ENCODE measurements around the gene LYPLAL1. TPM values are rescaled to one million over a fixed set of nuclear protein-coding genes. Genes with fewer than 3 reads are reported as not detected.

LYPLAL1 gene
- total RNA-seq, 6 donors from 2014 or later = 11.7 to 42.7 (median 26.0) TPM

DNA sequence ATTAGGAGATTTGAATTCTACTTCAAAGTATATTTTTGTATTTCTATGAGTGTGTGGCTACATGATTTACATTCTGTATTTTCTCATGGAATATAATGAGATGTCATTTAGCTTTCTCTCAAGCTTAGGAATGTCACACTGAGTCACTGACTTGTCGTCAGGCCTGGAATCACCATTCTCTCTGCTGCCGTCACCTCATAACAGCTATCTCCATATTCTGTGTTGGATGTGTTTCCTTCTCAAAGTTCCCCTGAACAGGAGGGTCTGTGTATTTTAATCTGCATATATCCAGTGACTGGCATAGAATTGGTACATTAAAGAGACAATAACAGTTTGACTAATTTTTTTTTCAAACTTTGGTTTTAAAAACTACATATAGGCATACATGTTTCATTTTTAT, 35.9 kb downstream of the LYPLAL1 start:
- ATAC-seq (ENCODE audit: low FRiP score in 2 of 2) = no peak
- Histone ChIP-seq H3K36me3 (peaks cover 0 to 5% (median 0%) of the 10 kb centered on the region in 4 donors), H3K9me3 (no peaks in the 10 kb centered on the region), H3K27me3 (no peaks in the 10 kb centered on the region), H3K27ac (no peak overlapping the region), H3K4me3 (no peak overlapping the region), H3K4me1 (no peaks in the 10 kb centered on the region)
- no peak for DNase-seq
- WGBS, 2 donors = 89 to 93% methylated on average over 2 of the region's 2 CpGs
- TF ChIP-seq EP300 (IDR thresholded peaks at IDR 0.05) (no peak), POLR2A (IDR thresholded peaks at IDR 0.05) (no peak), POLR2AphosphoS5 (IDR thresholded peaks at IDR 0.05) (no peak)
- TF ChIP-seq, protein P1, sequence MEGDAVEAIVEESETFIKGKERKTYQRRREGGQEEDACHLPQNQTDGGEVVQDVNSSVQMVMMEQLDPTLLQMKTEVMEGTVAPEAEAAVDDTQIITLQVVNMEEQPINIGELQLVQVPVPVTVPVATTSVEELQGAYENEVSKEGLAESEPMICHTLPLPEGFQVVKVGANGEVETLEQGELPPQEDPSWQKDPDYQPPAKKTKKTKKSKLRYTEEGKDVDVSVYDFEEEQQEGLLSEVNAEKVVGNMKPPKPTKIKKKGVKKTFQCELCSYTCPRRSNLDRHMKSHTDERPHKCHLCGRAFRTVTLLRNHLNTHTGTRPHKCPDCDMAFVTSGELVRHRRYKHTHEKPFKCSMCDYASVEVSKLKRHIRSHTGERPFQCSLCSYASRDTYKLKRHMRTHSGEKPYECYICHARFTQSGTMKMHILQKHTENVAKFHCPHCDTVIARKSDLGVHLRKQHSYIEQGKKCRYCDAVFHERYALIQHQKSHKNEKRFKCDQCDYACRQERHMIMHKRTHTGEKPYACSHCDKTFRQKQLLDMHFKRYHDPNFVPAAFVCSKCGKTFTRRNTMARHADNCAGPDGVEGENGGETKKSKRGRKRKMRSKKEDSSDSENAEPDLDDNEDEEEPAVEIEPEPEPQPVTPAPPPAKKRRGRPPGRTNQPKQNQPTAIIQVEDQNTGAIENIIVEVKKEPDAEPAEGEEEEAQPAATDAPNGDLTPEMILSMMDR (IDR thresholded peaks at IDR 0.05) = no peak

GRCh38 chr1:219210067-219210466, 36.4 kb downstream of the LYPLAL1 start:
- Histone ChIP-seq H3K36me3 (peaks cover 0 to 5% (median 0%) of the 10 kb centered on the region in 4 donors), H3K9me3 (no peaks in the 10 kb centered on the region), H3K4me3 (no peak overlapping the region), H3K4me1 (no peaks in the 10 kb centered on the region), H3K27me3 (no peaks in the 10 kb centered on the region), H3K27ac (no peak overlapping the region)
- ATAC-seq (ENCODE audit: low FRiP score in 2 of 2) (no peak), DNase-seq (no peak)
- TF ChIP-seq POLR2AphosphoS5 (IDR thresholded peaks at IDR 0.05) (no peak), EP300 (IDR thresholded peaks at IDR 0.05) (no peak), POLR2A (IDR thresholded peaks at IDR 0.05) (no peak)
- TF ChIP-seq, protein P1 (IDR thresholded peaks at IDR 0.05) = no peak
- WGBS, 2 donors = 86 to 87% methylated on average over 5 of the region's 5 CpGs

GRCh38 chr1:219215477-219215876, 41.8 kb downstream of the LYPLAL1 start:
- H3K27me3 ChIP-seq = no peaks in the 10 kb centered on the region
- peaks cover 0 to 13% (median 0%) of the 10 kb centered on the region in 4 donors for H3K36me3 ChIP-seq
- TF ChIP-seq POLR2A (IDR thresholded peaks at IDR 0.05) (no peak), POLR2AphosphoS5 (IDR thresholded peaks at IDR 0.05) (no peak), EP300 (IDR thresholded peaks at IDR 0.05) (no peak)
- TF ChIP-seq, protein P1 (IDR thresholded peaks at IDR 0.05) = no peak
- no peak overlapping the region for H3K27ac ChIP-seq
- H3K4me1 ChIP-seq = no peaks in the 10 kb centered on the region
- DNase-seq (no peak), ATAC-seq (ENCODE audit: low FRiP score in 2 of 2) (no peak)
- H3K4me3 ChIP-seq = no peak overlapping the region
- no peaks in the 10 kb centered on the region for H3K9me3 ChIP-seq

- Histone ChIP-seq H3K27me3 (no peaks in the 10 kb centered on the region), H3K4me3 (no peak overlapping the region), H3K36me3 (peaks cover 0 to 8% (median 0%) of the 10 kb centered on the region in 4 donors), H3K4me1 (no peaks in the 10 kb centered on the region), H3K27ac (no peak overlapping the region), H3K9me3 (no peaks in the 10 kb centered on the region)
- WGBS, 2 donors = 89 to 100% methylated on average over 3 of the region's 3 CpGs
- ATAC-seq (ENCODE audit: low FRiP score in 2 of 2) = no peak
- TF ChIP-seq EP300 (IDR thresholded peaks at IDR 0.05) (no peak), POLR2AphosphoS5 (IDR thresholded peaks at IDR 0.05) (no peak), POLR2A (IDR thresholded peaks at IDR 0.05) (no peak)
- TF ChIP-seq, protein P1 (IDR thresholded peaks at IDR 0.05) = no peak
- no peak for DNase-seq
These were observed 47.3 kb downstream of the LYPLAL1 start for GRCh38 chr1:219220945-219221344.

DNA sequence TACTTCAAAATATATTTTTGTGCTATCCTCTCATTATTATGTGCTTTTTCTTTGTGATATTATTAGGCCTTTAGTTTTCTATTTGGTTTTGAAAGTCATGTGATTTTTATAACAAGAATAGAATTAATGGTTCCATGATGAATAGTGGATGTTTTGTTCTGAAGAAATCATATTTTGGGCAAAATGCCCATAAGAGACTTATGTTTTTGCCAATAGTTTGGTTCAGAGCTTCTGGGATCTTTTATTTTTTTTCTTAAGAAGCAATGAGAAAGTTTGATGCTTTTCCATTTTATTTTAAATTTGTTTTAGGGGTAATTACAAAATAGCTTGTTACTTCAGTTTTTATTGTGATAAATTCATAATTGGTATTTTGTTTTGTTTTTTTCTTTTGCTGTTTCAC, 49.8 kb downstream of the LYPLAL1 start:
- H3K27ac ChIP-seq = no peak overlapping the region
- H3K4me3 ChIP-seq = no peak overlapping the region
- H3K4me1 ChIP-seq = no peaks in the 10 kb centered on the region
- DNase-seq = no peak
- H3K27me3 ChIP-seq = no peaks in the 10 kb centered on the region
- TF ChIP-seq, protein P1 (IDR thresholded peaks at IDR 0.05) = no peak
- no peak for TF ChIP-seq POLR2AphosphoS5 (IDR thresholded peaks at IDR 0.05)
- TF ChIP-seq EP300 (IDR thresholded peaks at IDR 0.05) = no peak
- no peak for TF ChIP-seq POLR2A (IDR thresholded peaks at IDR 0.05)
- no peak for ATAC-seq (ENCODE audit: low FRiP score in 2 of 2)
- H3K36me3 ChIP-seq = peaks cover 0 to 8% (median 0%) of the 10 kb centered on the region in 4 donors
- no peaks in the 10 kb centered on the region for H3K9me3 ChIP-seq
